Cardiac fibroblast (primary cell): Measurements from ENCODE around the gene SPDYE17.
"Not testable (repeated sequence)": the region's sequence is repeated elsewhere in the genome, so short reads cannot be mapped to it uniquely, and the experiment has no call there.

Experiments used
- DNase-seq, 2 donors: peaks; one replicate each; pipeline versions ENCODE4 v3.0.0 to v3.0.0-alpha.2; 2010; ENCODE audit warnings: low read depth in 2 of 2
- H3K4me3 ChIP-seq, 2 donors: replicated peaks in 1 of 2; 1 replicate in 1 of 2; 2 replicates in 1 of 2; pipeline ENCODE4 v1.5.1; 2011; ENCODE audit warnings: low read depth in 2 of 2, low read length in 2 of 2, mild to moderate bottlenecking in 2 of 2, moderate library complexity in 1 of 2

Gene SPDYE17

DNA sequence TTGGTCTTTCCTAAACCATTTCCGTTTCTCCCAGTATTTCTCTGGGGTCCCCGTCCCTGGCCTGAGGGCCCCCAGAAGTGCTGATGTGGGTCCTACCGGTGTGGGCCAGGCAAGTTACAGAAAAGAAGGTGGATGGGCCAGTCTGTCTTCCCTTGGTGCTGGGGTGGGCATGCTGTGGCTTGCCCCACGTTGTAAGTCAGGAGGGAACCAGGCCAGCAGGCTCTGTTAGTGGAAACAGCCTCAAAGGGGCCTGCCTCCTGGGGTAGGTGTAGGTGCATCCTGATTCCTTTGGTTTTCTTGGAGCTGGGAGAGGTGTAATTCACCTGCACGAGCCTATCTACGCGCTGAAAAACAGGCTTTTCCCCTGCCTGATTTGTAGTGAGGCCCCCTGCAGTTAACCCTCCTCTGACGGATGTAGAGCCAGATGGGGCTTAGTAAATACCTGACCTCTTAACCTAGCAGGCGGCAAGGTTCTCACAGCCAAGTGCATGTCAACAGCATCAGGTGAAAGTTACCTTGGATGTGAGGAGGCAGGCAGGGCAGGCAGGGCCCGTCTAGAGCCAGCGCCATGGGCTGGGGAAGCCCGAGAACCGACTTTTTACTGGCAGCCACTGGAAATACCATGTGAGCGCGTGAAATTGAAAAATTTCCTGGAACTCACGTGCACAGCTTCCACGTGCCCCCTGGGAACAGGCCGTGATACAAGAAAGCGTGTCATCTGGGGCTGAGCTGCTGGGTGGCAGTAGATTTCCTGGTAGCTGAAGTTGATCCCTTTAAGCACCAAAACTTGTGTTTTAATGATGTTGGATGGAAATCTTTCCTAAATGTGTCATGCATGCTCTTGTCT lies 48.0 kb downstream of the SPDYE17 start:
- H3K4me3 ChIP-seq, DNase-seq: not testable (repeated sequence)

- DNase-seq, H3K4me3 ChIP-seq: not testable (repeated sequence)
Measured at GRCh38 chr7:76983333-76983732, 48.8 kb downstream of the SPDYE17 start.

DNA sequence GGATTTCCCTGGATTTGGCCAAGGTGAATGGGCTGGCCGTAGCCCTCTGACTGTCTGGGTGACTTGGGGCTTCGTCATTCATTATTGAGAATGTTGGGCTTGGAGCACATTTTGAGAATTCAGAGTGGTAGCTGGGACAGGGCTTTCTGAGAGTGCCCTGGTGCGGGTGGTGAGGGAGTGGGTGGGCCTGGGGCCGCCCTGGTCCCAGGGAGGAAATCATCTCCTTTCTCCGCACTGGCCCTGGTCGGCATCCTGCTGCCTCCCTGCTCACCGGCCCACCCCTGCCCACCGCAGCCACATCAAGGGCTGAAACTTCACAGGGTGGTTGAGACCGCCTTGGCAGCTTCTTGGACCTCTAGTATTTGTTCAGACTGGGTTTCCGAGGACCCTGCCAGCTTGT lies 49.7 kb downstream of the SPDYE17 start:
- H3K4me3 ChIP-seq, DNase-seq: not testable (repeated sequence)

DNA sequence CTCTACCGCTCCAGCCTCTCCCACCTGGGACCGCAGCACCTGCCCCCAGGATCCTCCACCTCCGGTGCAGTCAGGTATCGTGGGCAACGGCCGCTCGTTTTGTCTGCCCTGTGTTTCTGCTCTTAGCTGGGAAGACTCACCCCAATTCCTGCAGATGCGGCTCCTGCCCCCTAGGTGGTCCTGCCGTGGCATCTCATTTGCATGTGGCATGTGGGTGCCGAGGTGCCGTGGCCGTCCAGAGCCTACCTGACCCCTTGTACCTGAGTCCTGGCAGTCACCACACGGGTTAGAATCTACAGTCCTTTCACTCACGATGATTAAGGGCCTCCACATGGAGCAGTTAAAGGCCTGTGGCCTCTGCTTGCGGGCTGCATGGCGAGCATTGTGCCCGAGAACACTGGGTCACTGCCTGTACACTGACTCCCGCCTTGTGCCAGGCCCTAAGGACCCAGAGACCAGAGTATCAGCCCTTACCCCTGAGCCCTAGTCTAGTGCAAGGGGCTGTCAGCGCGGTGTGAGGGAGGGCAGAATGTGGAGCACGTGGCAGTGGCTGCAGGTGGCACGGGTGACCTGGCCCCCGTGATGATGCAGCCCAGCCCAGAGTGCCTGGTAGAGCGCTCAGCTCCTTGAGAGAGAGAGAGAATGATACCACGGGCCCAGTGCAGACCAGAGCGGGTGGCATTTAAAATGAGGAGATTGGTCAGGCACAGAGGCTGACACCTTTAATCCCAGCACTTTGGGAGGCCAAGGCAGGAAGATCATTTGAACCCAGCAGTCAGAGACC lies 50.8 kb downstream of the SPDYE17 start:
- H3K4me3 ChIP-seq, result not testable (repeated sequence)

GRCh38 chr7:76980576-76980975 lies 51.6 kb downstream of the SPDYE17 start:
- not testable (repeated sequence) for H3K4me3 ChIP-seq, DNase-seq

More for the DNA sequence above, 50.8 kb downstream of the SPDYE17 start:
- not testable (repeated sequence) for DNase-seq

GRCh38 chr7:76977761-76978367 lies 54.3 kb downstream of the SPDYE17 start:
- DNase-seq, H3K4me3 ChIP-seq: not testable (repeated sequence)

DNA sequence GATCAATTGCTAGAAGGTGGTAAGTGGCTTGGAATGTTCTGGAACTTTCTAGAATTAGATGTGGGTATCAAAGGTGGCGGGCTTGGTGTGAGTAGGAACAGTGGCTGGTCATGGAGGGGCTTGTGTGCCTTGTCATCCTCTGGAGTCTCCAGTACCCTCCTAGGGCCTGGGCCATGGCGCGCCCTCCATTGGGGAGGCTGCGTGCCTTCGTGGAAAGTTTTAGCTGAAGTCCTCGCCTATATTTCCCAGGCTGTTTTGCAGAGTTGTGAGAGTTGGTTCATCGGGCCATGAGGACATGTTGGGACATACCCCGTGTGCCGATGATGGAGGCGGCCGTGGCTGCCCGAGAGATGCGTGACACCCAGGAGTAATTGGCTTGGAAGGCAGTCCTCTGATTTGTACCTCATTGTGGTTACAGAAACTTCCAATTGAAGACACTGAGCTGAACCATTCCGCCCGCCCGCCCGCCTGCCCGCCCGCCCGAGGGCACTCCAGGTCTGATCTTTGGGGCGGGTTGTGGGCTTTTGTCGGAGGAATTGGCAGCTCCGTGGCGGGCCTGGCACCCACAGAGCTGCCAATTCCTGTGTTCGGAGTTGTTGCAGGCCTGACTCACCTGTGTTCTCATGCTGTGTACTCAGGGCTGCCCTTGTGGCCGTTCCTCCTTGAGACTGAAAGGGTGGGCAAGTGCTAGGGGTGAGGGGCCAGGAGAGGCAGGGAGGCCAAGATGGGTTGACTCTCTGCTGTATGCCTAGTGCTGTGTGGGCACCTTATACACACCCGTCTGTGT lies 57.2 kb downstream of the SPDYE17 start:
- H3K4me3 ChIP-seq, DNase-seq: not testable (repeated sequence)

DNA sequence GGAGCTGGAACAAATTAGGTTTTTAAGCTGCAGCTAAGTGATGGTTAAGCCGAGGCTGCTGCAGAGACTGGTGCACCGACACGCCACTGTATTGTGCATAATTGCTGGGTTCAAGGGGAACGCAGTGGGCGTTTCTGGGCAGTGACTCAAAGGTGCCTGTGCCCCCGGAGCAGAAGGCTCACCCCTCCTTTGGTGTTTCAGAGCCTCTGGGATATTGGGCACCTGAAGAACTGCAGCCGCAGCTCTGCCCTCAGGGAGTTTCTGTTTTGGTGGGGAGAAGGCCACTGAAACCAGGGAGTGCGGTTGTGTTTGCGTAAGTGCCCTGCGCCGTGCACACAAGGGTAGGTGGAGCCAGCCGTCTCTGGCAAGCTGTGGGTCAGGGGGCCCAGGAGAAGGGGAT lies 57.8 kb downstream of the SPDYE17 start:
- DNase-seq, result not testable (repeated sequence)

GRCh38 chr7:76972391-76972790 lies 59.8 kb downstream of the SPDYE17 start:
- DNase-seq, H3K4me3 ChIP-seq: not testable (repeated sequence)

More for the DNA sequence above, 57.8 kb downstream of the SPDYE17 start:
- not testable (repeated sequence) for H3K4me3 ChIP-seq
